Activated CD4-positive, alpha-beta T cell treated with anti-CD3 and anti-CD28 coated beads for 36 hours (primary cell): ENCODE results near the gene MKNK2. TPM values are rescaled to one million over a fixed set of nuclear protein-coding genes. Genes with fewer than 3 reads are reported as not detected.
"Not testable (repeated sequence)": the region's sequence is repeated elsewhere in the genome, so short reads cannot be mapped to it uniquely, and the experiment has no call there.

Source experiments
- ATAC-seq: fragments of 200-7000 bp; cut with Tn5 transposase; one replicate; pipeline ENCODE4 v1.10.0; 2021; ENCODE audit warnings: mild to moderate bottlenecking, moderate library complexity
- CTCF ChIA-PET: fragments of 350-600 bp; sonication (Branson Sonifier 250); formaldehyde crosslinking; loops from one replicate; lab custom pipeline; 2021; ENCODE audit warnings: antibody characterized with exemption; lab: Charles Lee
- POLR2A ChIA-PET: fragments of 350-600 bp; sonication (Branson Sonifier 250); formaldehyde crosslinking; loops from one replicate; lab custom pipeline; 2021; ENCODE audit warnings: antibody characterized with exemption, inconsistent platforms; lab: Charles Lee
- DNase-seq: peaks from one replicate; pipeline ENCODE4 v3.0.0-alpha.2; 2020
- H3K27ac Mint-ChIP-seq: one replicate; pipeline ENCODE4 v1.8.0; 2021; ENCODE audit warnings: mixed read lengths
- H3K27me3 Mint-ChIP-seq: one replicate; pipeline ENCODE4 v1.8.0; 2021; ENCODE audit warnings: mixed read lengths
- H3K36me3 Mint-ChIP-seq: one replicate; pipeline ENCODE4 v1.8.0; 2021; ENCODE audit warnings: low read depth, mixed read lengths
- H3K4me1 Mint-ChIP-seq: one replicate; pipeline ENCODE4 v1.8.0; 2021; ENCODE audit warnings: mixed read lengths
- H3K4me3 Mint-ChIP-seq: one replicate; pipeline ENCODE4 v1.8.0; 2021; ENCODE audit warnings: mild to moderate bottlenecking, moderate library complexity, mixed read lengths
- H3K9me3 Mint-ChIP-seq: one replicate; pipeline ENCODE4 v1.8.0; 2021; ENCODE audit warnings: low read depth, mixed read lengths
- intact Hi-C, 2 experiments: fragments of 100-400 bp; cut with DNase I in 1 of 2; cut with micrococcal nuclease in 1 of 2; formaldehyde crosslinking; loops; one replicate each; pipeline versions ENCODE4 v1.14.2 to v1.15.1; 2022 to 2024; cut with DNase I, micrococcal nuclease
- total RNA-seq, 2 experiments: library from RNA; stranded (reverse); gene quantifications; one replicate each; pipeline ENCODE4 v1.2.3, GENCODE V29; 2021

MKNK2 gene
- total RNA-seq, 2 experiments from 2014 or later: 139 to 155 TPM

- ATAC-seq (no peak), DNase-seq (no peak)
- Mint-ChIP-seq H3K4me1 (peaks cover 2% of the 10 kb centered on the region), H3K27me3 (no peaks in the 10 kb centered on the region), H3K36me3 (peaks cover 19% of the 10 kb centered on the region), H3K9me3 (no peaks in the 10 kb centered on the region), H3K27ac (no peak overlapping the region), H3K4me3 (no peak overlapping the region)
- intact Hi-C loops: no loop called here
- POLR2A ChIA-PET: no interaction called here
- CTCF ChIA-PET: no interaction called here
Measured at GRCh38 chr19:1998712-1999708, 52.0 kb downstream of the MKNK2 start.

GRCh38 chr19:1997353-1998233, 53.5 kb downstream of the MKNK2 start:
- H3K36me3 Mint-ChIP-seq: peaks cover 26% of the 10 kb centered on the region
- peaks cover 2% of the 10 kb centered on the region for H3K4me1 Mint-ChIP-seq
- H3K27ac Mint-ChIP-seq: no peak overlapping the region
- intact Hi-C loops: no loop called here
- no peak for ATAC-seq
- ChIA-PET CTCF (interaction anchor here (0.8 kb wide), 1 partner anchor 11 kb away, joined by 3 read pairs; no protein-coding TSS in a partner anchor), POLR2A (no interaction called here)
- no peaks in the 10 kb centered on the region for H3K9me3 Mint-ChIP-seq
- no peak overlapping the region for H3K4me3 Mint-ChIP-seq
- H3K27me3 Mint-ChIP-seq: no peaks in the 10 kb centered on the region
- no peak for DNase-seq

- CTCF ChIA-PET: no interaction called here
- POLR2A ChIA-PET: no interaction called here
Measured at GRCh38 chr19:1992759-1993260, 58.2 kb downstream of the MKNK2 start.

GRCh38 chr19:1991018-1991913, 59.8 kb downstream of the MKNK2 start:
- no peak overlapping the region for H3K4me3 Mint-ChIP-seq
- CTCF ChIA-PET: interaction anchor here (0.5 to 0.9 kb wide), 2 partner anchors 29 to 30 kb away, joined by 3 read pairs; no protein-coding TSS in a partner anchor
- H3K4me1 Mint-ChIP-seq: no peaks in the 10 kb centered on the region
- intact Hi-C loops: no loop called here
- H3K36me3 Mint-ChIP-seq: peaks cover 31% of the 10 kb centered on the region
- H3K9me3 Mint-ChIP-seq: no peaks in the 10 kb centered on the region
- ATAC-seq: no peak
- no peak for DNase-seq
- POLR2A ChIA-PET: interaction anchor here (0.7 kb wide), 1 partner anchor 21 kb away, joined by 3 read pairs; no protein-coding TSS in a partner anchor
- no peaks in the 10 kb centered on the region for H3K27me3 Mint-ChIP-seq
- no peak overlapping the region for H3K27ac Mint-ChIP-seq

More at GRCh38 chr19:1992759-1993260, 58.2 kb downstream of the MKNK2 start:
- no peaks in the 10 kb centered on the region for H3K9me3 Mint-ChIP-seq
- ATAC-seq (peak; percentile 52), DNase-seq (peak; percentile 66)
- H3K4me3 Mint-ChIP-seq: no peak overlapping the region
- no peaks in the 10 kb centered on the region for H3K27me3 Mint-ChIP-seq
- intact Hi-C loops: no loop called here
- peaks cover 32% of the 10 kb centered on the region for H3K36me3 Mint-ChIP-seq
- no peak overlapping the region for H3K27ac Mint-ChIP-seq
- H3K4me1 Mint-ChIP-seq: no peaks in the 10 kb centered on the region

GRCh38 chr19:1990230-1991017, 60.6 kb downstream of the MKNK2 start:
- H3K9me3 Mint-ChIP-seq: no peaks in the 10 kb centered on the region
- H3K4me3 Mint-ChIP-seq: no peak overlapping the region
- H3K27ac Mint-ChIP-seq: no peak overlapping the region
- no peak for ATAC-seq
- ChIA-PET POLR2A (no interaction called here), CTCF (interaction anchor here (0.6 to 0.9 kb wide), 2 partner anchors 30 to 60 kb away, joined by 3 to 4 read pairs; no protein-coding TSS in a partner anchor)
- no peaks in the 10 kb centered on the region for H3K27me3 Mint-ChIP-seq
- DNase-seq: no peak
- H3K36me3 Mint-ChIP-seq: peaks cover 27% of the 10 kb centered on the region
- intact Hi-C loops: no loop called here
- H3K4me1 Mint-ChIP-seq: no peaks in the 10 kb centered on the region

- no peak for ATAC-seq
- no peaks in the 10 kb centered on the region for H3K9me3 Mint-ChIP-seq
- intact Hi-C loops: no loop called here
- H3K4me3 Mint-ChIP-seq: no peak overlapping the region
- H3K36me3 Mint-ChIP-seq: peaks cover 31% of the 10 kb centered on the region
- H3K27ac Mint-ChIP-seq: no peak overlapping the region
- H3K4me1 Mint-ChIP-seq: no peaks in the 10 kb centered on the region
- H3K27me3 Mint-ChIP-seq: no peaks in the 10 kb centered on the region
- CTCF ChIA-PET: interaction anchor here (0.6 kb wide), 1 partner anchor 59 kb away, joined by 4 read pairs; no protein-coding TSS in a partner anchor
- DNase-seq: no peak
- POLR2A ChIA-PET: interaction anchor here (0.6 kb wide), 1 partner anchor 703 kb away, joined by 4 read pairs; no protein-coding TSS in a partner anchor
Measured at GRCh38 chr19:1989513-1990229, 61.4 kb downstream of the MKNK2 start.

- peaks cover 31% of the 10 kb centered on the region for H3K36me3 Mint-ChIP-seq
- H3K9me3 Mint-ChIP-seq, H3K27ac Mint-ChIP-seq, H3K27me3 Mint-ChIP-seq, DNase-seq, ATAC-seq, POLR2A ChIA-PET, H3K4me1 Mint-ChIP-seq, CTCF ChIA-PET, intact Hi-C loops, H3K4me3 Mint-ChIP-seq: not testable (repeated sequence)
Measured at GRCh38 chr19:1988464-1988863, 62.6 kb downstream of the MKNK2 start.
